ENCODE data around the gene CYSRT1.

DNA sequence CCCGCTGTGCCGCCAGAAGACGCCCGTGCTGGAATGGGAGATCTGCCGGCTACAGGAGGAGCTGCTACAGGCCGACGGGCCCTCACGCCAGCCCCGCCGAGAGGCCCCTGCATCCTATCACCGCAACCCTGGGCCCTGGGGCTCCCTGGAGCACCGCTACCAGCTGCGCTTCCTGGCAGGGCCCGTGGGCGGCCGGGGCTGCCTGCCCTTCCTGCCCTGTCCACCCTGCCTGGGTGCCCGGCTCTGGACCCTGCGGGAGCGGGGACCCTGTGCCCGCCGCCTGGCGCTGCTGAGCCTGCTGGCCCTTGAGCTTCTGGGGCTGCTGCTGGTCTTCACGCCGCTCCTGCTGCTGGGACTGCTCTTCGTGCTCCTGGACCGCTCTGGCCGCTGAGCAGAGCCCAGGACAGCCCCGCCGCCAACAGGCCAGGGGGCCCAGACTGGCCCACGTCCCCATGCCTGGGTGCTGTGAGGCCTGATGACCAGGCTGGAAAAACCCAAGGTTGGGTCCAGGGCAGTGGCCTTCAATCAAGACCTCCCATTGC is 6.7 kb upstream of the CYSRT1 start:
- TF ChIP-seq EZH2 (IDR thresholded peaks at IDR 0.05; ENCODE audit: insufficient read depth, poor library complexity, severe bottlenecking) (no peak), EZH2phosphoT487 (IDR thresholded peaks at IDR 0.05; ENCODE audit: insufficient read depth, low read depth) (no peak)

All from GM23248 (cell line).